ENCODE measurements around the gene NUP188. TPM values are rescaled to one million over a fixed set of nuclear protein-coding genes. Genes with fewer than 3 reads are reported as not detected.

The NUP188 gene
- total RNA-seq, 1 experiment from 2014 or later = 80.9 TPM

DNA sequence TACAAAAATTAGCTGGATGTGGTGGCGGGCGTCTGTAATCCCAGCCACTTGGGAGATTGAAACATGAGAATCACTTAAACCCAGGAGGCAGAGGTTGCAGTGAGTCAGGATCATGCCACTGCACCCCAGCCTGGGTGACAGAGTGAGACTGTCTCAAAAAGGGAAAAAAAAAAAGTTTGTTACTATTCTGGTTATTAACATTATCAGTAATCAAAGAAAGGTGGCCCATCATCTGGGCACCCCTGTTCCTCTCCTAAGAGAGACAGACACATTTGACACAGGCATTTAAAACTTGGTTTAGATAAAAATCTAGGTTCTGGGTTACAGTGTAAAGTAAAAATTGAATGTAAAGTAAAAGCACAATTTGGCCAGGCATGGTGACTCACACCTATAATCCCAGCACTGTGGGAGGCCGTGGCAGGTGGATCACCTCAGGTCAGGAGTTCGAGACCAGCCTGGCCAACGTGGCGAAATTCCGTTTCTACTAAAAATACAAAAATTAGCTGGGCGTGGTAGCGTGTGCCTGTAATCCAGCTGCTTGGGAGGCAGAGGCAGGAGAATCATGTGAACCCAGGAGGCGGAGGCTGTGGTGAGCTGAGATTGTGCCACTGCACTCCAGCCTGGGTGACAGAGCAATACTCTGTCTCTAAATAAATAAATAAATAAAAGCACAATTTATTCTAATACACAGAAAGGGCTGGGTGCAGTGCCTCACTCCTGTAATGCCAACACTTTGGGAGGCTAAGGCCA lies 43.5 kb upstream of the NUP188 start:
- Histone ChIP-seq H3K4me1 (no peaks in the 10 kb centered on the region), H3K27me3 (replicated peaks; ENCODE audit: control insufficient read depth, insufficient read depth, low read length) (no peaks in the 10 kb centered on the region), H3K36me3 (ENCODE audit: control insufficient read depth, insufficient read depth, low read length) (peaks cover 1% of the 10 kb centered on the region; the same call in 1 of the 2 replicates), H3K4me3 (ENCODE audit: low read depth, low read length) (no peak overlapping the region), H3K9me3 (no peaks in the 10 kb centered on the region)
- Mint-ChIP-seq H3K4me3 (ENCODE audit: unreplicated experiment) (no peak overlapping the region), H3K27ac (ENCODE audit: unreplicated experiment) (no peak overlapping the region), H3K27me3 (ENCODE audit: insufficient read depth, unreplicated experiment) (no peaks in the 10 kb centered on the region), H3K9me3 (ENCODE audit: unreplicated experiment) (no peaks in the 10 kb centered on the region), H3K4me1 (ENCODE audit: low read depth, unreplicated experiment) (no peaks in the 10 kb centered on the region), H3K36me3 (ENCODE audit: insufficient read depth, unreplicated experiment) (peaks cover 2% of the 10 kb centered on the region)
- no TSS peak for BruUV-seq (replicated peaks)
- ChIA-PET POLR2A (no interaction called here), CTCF (interaction anchor here (0.7 kb wide), 1 partner anchor 26 kb away, joined by 3 read pairs; no protein-coding TSS in a partner anchor)
- no peak for DNase-seq
- intact Hi-C loops (cut with micrococcal nuclease; ENCODE audit: unreplicated experiment) = no loop called here
- TF ChIP-seq, protein P1, sequence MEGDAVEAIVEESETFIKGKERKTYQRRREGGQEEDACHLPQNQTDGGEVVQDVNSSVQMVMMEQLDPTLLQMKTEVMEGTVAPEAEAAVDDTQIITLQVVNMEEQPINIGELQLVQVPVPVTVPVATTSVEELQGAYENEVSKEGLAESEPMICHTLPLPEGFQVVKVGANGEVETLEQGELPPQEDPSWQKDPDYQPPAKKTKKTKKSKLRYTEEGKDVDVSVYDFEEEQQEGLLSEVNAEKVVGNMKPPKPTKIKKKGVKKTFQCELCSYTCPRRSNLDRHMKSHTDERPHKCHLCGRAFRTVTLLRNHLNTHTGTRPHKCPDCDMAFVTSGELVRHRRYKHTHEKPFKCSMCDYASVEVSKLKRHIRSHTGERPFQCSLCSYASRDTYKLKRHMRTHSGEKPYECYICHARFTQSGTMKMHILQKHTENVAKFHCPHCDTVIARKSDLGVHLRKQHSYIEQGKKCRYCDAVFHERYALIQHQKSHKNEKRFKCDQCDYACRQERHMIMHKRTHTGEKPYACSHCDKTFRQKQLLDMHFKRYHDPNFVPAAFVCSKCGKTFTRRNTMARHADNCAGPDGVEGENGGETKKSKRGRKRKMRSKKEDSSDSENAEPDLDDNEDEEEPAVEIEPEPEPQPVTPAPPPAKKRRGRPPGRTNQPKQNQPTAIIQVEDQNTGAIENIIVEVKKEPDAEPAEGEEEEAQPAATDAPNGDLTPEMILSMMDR (IDR thresholded peaks at IDR 0.05; ENCODE audit: insufficient read depth in 1 of 2, low read depth in 1 of 2, low read length in 1 of 2, severe bottlenecking in 1 of 2, unreplicated experiment in 1 of 2) = no peak

DNA sequence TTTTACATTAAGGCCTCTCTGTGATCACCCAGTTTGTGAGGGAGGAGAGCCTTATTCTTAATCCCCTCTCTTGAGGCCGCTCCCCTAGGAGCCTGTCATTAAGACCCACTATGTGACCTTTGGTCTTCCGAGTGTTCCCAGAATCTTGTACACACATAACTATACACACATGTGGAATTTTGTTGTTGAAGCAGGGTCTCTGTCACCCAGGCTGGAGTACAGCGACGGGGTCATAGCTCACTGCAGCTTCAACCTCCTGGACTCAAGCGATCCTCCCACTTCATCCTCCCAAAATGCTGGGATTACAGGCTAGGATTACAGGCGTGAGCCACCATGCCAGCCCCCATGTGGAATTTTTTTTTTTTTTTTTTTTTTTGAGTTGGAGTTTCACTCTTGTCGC lies 41.5 kb upstream of the NUP188 start:
- DNase-seq = no peak
- no peaks in the 10 kb centered on the region for H3K9me3 Mint-ChIP-seq (ENCODE audit: unreplicated experiment)
- peaks cover 1% of the 10 kb centered on the region; the same call in 1 of the 2 replicates for H3K36me3 ChIP-seq (ENCODE audit: control insufficient read depth, insufficient read depth, low read length)
- H3K4me3 Mint-ChIP-seq (ENCODE audit: unreplicated experiment) = no peak overlapping the region
- no peak overlapping the region for H3K27ac Mint-ChIP-seq (ENCODE audit: unreplicated experiment)
- no peaks in the 10 kb centered on the region; the same call in 1 of the 2 replicates for H3K4me1 ChIP-seq
- BruUV-seq (replicated peaks) = no TSS peak
- H3K27me3 Mint-ChIP-seq (ENCODE audit: insufficient read depth, unreplicated experiment) = no peaks in the 10 kb centered on the region
- TF ChIP-seq, protein P1 (IDR thresholded peaks at IDR 0.05; ENCODE audit: insufficient read depth in 1 of 2, low read depth in 1 of 2, low read length in 1 of 2, severe bottlenecking in 1 of 2, unreplicated experiment in 1 of 2) = no peak
- no peaks in the 10 kb centered on the region for H3K27me3 ChIP-seq (replicated peaks; ENCODE audit: control insufficient read depth, insufficient read depth, low read length)
- ChIA-PET CTCF (no interaction called here), POLR2A (no interaction called here)
- H3K4me3 ChIP-seq (ENCODE audit: low read depth, low read length) = no peak overlapping the region
- H3K9me3 ChIP-seq = no peaks in the 10 kb centered on the region
- H3K36me3 Mint-ChIP-seq (ENCODE audit: insufficient read depth, unreplicated experiment) = peaks cover 14% of the 10 kb centered on the region
- intact Hi-C loops (cut with micrococcal nuclease; ENCODE audit: unreplicated experiment) = no loop called here
- peaks cover 3% of the 10 kb centered on the region for H3K4me1 Mint-ChIP-seq (ENCODE audit: low read depth, unreplicated experiment)

DNA sequence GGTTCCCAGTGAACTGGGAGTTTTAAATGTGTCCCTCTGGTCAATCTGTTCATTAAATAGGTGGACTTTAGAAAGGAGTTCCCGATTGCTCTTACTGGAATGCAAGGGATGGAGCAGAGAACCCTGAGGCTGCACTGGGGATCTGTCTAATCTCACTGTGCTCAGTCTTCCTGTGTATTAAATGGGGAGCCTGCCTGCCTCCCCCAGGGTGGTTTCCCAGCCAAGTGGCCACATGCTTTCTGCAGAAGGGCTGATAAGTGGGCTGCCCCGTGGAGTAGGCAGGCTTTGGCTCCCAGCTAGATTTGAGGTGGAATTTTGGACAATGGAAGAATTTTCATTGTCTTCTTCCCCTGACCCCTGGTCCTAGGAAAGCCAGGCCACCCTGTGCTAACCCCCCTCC lies 40.8 kb upstream of the NUP188 start:
- Mint-ChIP-seq H3K36me3 (ENCODE audit: insufficient read depth, unreplicated experiment) (peaks cover 18% of the 10 kb centered on the region), H3K27ac (ENCODE audit: unreplicated experiment) (no peak overlapping the region), H3K4me3 (ENCODE audit: unreplicated experiment) (no peak overlapping the region)

More for the DNA sequence above, 40.8 kb upstream of the NUP188 start:
- no peak overlapping the region for H3K4me3 ChIP-seq (ENCODE audit: low read depth, low read length)
- no peak for DNase-seq
- TF ChIP-seq, protein P1 (IDR thresholded peaks at IDR 0.05; ENCODE audit: insufficient read depth in 1 of 2, low read depth in 1 of 2, low read length in 1 of 2, severe bottlenecking in 1 of 2, unreplicated experiment in 1 of 2) = no peak
- peaks cover 1% of the 10 kb centered on the region; the same call in 1 of the 2 replicates for H3K36me3 ChIP-seq (ENCODE audit: control insufficient read depth, insufficient read depth, low read length)
- H3K27me3 ChIP-seq (replicated peaks; ENCODE audit: control insufficient read depth, insufficient read depth, low read length) = no peaks in the 10 kb centered on the region
- Mint-ChIP-seq H3K4me1 (ENCODE audit: low read depth, unreplicated experiment) (peaks cover 8% of the 10 kb centered on the region), H3K9me3 (ENCODE audit: unreplicated experiment) (no peaks in the 10 kb centered on the region), H3K27me3 (ENCODE audit: insufficient read depth, unreplicated experiment) (no peaks in the 10 kb centered on the region)
- H3K4me1 ChIP-seq = peaks cover 7% of the 10 kb centered on the region
- intact Hi-C loops (cut with micrococcal nuclease; ENCODE audit: unreplicated experiment) = no loop called here
- ChIA-PET POLR2A (no interaction called here), CTCF (no interaction called here)
- H3K9me3 ChIP-seq = no peaks in the 10 kb centered on the region
- no TSS peak for BruUV-seq (replicated peaks)
